Type B pancreatic cell (in vitro differentiated cells): ENCODE measurements around the gene COMMD2. TPM values are rescaled to one million over a fixed set of nuclear protein-coding genes. Genes with fewer than 3 reads are reported as not detected.

Experiments
- DNase-seq: peaks from one replicate; pipeline ENCODE4 v3.0.0; 2021; ENCODE audit warnings: mixed read lengths; ENCODE audit not compliant: unreplicated experiment; ENCODE audit errors: extremely low spot score
- H3K27ac Mint-ChIP-seq: 2 replicates; pipeline ENCODE4 v1.8.0; 2021; ENCODE audit warnings: mild to moderate bottlenecking, mixed read lengths
- H3K27me3 Mint-ChIP-seq: 2 replicates; pipeline ENCODE4 v1.8.0; 2021; ENCODE audit warnings: mixed read lengths
- H3K36me3 Mint-ChIP-seq: 2 replicates; pipeline ENCODE4 v1.8.0; 2021; ENCODE audit warnings: mixed read lengths
- H3K4me1 Mint-ChIP-seq: one replicate; pipeline ENCODE4 v1.8.0; 2021; ENCODE audit warnings: mixed read lengths; ENCODE audit not compliant: unreplicated experiment
- H3K4me3 Mint-ChIP-seq: 2 replicates; pipeline ENCODE4 v1.8.0; 2021; ENCODE audit warnings: mild to moderate bottlenecking, mixed read lengths
- H3K9me3 Mint-ChIP-seq: 2 replicates; pipeline ENCODE4 v1.8.0; 2021; ENCODE audit warnings: mixed read lengths
- total RNA-seq: library from RNA; stranded (reverse); gene quantifications from 2 replicates; pipeline ENCODE4 v1.2.1, GENCODE V29; 2021; ENCODE audit warnings: low replicate concordance
- TF ChIP-seq, protein P1 (sequence below): fragments of 200-600 bp; sonication (generic); conservative IDR thresholded peaks from 2 replicates; pipeline ENCODE4 v1.5.0; 2021; ENCODE audit warnings: antibody characterized with exemption, mild to moderate bottlenecking

COMMD2 gene
- total RNA-seq, 1 donor from 2014 or later, result 55.7 TPM

GRCh38 chr3:149771652-149772271, 19.5 kb upstream of the COMMD2 start:
- H3K27ac Mint-ChIP-seq, result no peak overlapping the region
- H3K36me3 Mint-ChIP-seq, result no peaks in the 10 kb centered on the region
- no peak for DNase-seq
- TF ChIP-seq, protein P1, sequence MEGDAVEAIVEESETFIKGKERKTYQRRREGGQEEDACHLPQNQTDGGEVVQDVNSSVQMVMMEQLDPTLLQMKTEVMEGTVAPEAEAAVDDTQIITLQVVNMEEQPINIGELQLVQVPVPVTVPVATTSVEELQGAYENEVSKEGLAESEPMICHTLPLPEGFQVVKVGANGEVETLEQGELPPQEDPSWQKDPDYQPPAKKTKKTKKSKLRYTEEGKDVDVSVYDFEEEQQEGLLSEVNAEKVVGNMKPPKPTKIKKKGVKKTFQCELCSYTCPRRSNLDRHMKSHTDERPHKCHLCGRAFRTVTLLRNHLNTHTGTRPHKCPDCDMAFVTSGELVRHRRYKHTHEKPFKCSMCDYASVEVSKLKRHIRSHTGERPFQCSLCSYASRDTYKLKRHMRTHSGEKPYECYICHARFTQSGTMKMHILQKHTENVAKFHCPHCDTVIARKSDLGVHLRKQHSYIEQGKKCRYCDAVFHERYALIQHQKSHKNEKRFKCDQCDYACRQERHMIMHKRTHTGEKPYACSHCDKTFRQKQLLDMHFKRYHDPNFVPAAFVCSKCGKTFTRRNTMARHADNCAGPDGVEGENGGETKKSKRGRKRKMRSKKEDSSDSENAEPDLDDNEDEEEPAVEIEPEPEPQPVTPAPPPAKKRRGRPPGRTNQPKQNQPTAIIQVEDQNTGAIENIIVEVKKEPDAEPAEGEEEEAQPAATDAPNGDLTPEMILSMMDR, result peak; percentile 88
- H3K27me3 Mint-ChIP-seq, result peaks cover 2% of the 10 kb centered on the region
- no peak overlapping the region for H3K4me3 Mint-ChIP-seq
- no peaks in the 10 kb centered on the region for H3K9me3 Mint-ChIP-seq
- H3K4me1 Mint-ChIP-seq, result no peaks in the 10 kb centered on the region

DNA sequence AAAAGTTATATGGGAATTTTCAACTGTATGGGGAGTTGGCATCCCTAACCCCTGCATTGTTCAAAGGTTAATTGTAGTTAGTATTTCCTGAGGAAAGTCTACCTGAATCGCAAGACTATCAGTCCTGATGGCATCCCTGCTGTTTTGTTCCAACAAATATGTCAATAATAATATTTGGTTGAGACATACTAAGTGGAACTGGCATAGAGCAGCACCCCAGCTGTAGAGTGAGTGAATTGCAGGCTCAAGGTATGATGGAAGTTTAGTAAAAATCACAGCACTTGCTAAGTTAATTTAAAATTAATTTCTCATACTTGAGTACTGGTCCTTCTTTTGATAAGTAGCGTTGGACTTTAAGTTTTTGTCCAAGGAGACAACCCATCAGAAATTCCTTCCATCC, 18.0 kb upstream of the COMMD2 start:
- H3K27ac Mint-ChIP-seq, result no peak overlapping the region
- H3K9me3 Mint-ChIP-seq, result no peaks in the 10 kb centered on the region
- H3K4me3 Mint-ChIP-seq, result no peak overlapping the region
- DNase-seq, result no peak
- H3K36me3 Mint-ChIP-seq, result no peaks in the 10 kb centered on the region
- peaks cover 14% of the 10 kb centered on the region for H3K27me3 Mint-ChIP-seq
- TF ChIP-seq, protein P1, result peak; percentile 41
- H3K4me1 Mint-ChIP-seq, result no peaks in the 10 kb centered on the region

GRCh38 chr3:149768704-149769103, 16.4 kb upstream of the COMMD2 start:
- H3K36me3 Mint-ChIP-seq, result no peaks in the 10 kb centered on the region
- H3K4me1 Mint-ChIP-seq, result no peaks in the 10 kb centered on the region
- no peak overlapping the region for H3K27ac Mint-ChIP-seq
- no peak overlapping the region for H3K4me3 Mint-ChIP-seq
- TF ChIP-seq, protein P1, result no peak
- no peak for DNase-seq
- H3K9me3 Mint-ChIP-seq, result no peaks in the 10 kb centered on the region
- peaks cover 21% of the 10 kb centered on the region for H3K27me3 Mint-ChIP-seq

DNA sequence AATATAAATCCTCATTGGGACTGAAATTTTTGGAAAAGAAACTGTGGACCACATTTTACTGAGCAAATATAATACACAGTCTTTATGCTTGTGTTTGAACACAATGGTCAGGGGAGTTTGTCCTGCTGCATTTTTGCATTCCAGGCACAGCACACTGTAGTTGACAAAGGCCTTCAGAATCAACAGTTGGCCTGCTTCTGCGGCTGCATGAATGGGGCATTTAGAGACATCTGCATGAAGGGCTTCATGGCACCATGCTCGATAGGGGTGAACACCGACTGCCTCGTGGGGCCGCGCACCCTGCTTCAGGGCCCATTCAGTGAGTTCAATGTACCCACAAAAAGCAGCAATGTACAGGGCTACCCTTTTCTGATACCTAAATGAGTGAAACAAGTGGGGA, 15.4 kb upstream of the COMMD2 start:
- H3K27me3 Mint-ChIP-seq, result peaks cover 21% of the 10 kb centered on the region
- DNase-seq, result no peak
- H3K9me3 Mint-ChIP-seq, result no peaks in the 10 kb centered on the region
- H3K27ac Mint-ChIP-seq, result no peak overlapping the region
- no peaks in the 10 kb centered on the region for H3K36me3 Mint-ChIP-seq
- H3K4me1 Mint-ChIP-seq, result no peaks in the 10 kb centered on the region
- H3K4me3 Mint-ChIP-seq, result no peak overlapping the region
- TF ChIP-seq, protein P1, result no peak

DNA sequence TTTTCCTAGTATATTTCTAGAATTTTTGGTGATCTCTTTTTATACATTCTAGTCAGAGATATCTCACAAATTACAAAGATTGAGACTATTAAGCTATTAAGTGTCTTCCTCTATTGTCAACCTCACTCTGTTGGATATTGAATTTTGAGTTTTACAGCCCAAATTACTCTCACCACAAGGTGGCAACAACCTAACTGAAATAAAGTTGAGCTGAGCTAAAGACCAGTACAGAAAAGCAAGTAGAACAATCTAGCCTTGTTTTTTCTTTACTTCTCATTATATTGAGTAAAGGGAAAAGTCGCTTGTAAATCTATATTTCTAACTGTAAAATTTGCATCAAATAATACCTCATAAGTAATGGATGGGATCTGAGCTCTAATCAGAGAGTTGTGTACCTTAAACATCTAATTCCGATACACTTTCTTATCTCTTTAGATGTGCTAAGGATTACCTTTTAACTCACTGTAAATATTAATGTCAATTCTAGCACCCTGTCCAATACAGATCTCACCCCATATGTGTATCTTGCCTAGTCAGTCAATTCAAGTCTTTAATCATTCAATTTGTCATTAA, 13.6 kb upstream of the COMMD2 start:
- Mint-ChIP-seq H3K36me3 (no peaks in the 10 kb centered on the region), H3K27ac (no peak overlapping the region), H3K4me3 (no peak overlapping the region), H3K9me3 (no peaks in the 10 kb centered on the region), H3K27me3 (peaks cover 19% of the 10 kb centered on the region), H3K4me1 (no peaks in the 10 kb centered on the region)
- TF ChIP-seq, protein P1, result peak; percentile 75
- no peak for DNase-seq
